PC-9 (cell line): ENCODE measurements around the gene ZBTB22. TPM values are rescaled to one million over a fixed set of nuclear protein-coding genes. Genes with fewer than 3 reads are reported as not detected.
"Not testable (repeated sequence)": the region's sequence is repeated elsewhere in the genome, so short reads cannot be mapped to it uniquely, and the experiment has no call there.

Experiments used
- BruUV-seq: library from RNA; stranded (reverse); fragments of 400-500 nt; replicated peaks from 2 replicates; lab custom pipeline; 2021; lab: Mats Ljungman, UMichigan
- CTCF ChIA-PET: fragments of 300-600 bp; sonication (Branson Sonifier 250); formaldehyde crosslinking; loops from one replicate; lab custom pipeline; 2022; ENCODE audit warnings: antibody characterized with exemption; lab: Charles Lee
- POLR2A ChIA-PET: fragments of 300-600 bp; sonication (Branson Sonifier 250); formaldehyde crosslinking; loops from one replicate; lab custom pipeline; 2022; ENCODE audit warnings: antibody characterized with exemption; ENCODE audit not compliant: unreplicated experiment; lab: Charles Lee
- DNase-seq, 2 experiments: peaks; one replicate each; pipeline versions ENCODE4 v3.0.0 to v3.0.0-alpha.2; 2015 to 2022; ENCODE audit warnings: mixed read lengths in 1 of 2
- H2AFZ ChIP-seq: fragments of 200-600 bp; sonication (generic); 2 replicates; pipeline ENCODE4 v1.8.1; 2017; ENCODE audit warnings: antibody characterized with exemption
- H3F3A ChIP-seq: fragments of 200-600 bp; sonication (generic); 2 replicates; pipeline ENCODE4 v1.8.1; 2017; ENCODE audit warnings: antibody characterized with exemption, mild to moderate bottlenecking, low read depth; ENCODE audit not compliant: insufficient read depth
- H3K27ac ChIP-seq: fragments of 200-600 bp; sonication (generic); 2 replicates; pipeline ENCODE4 v1.6.1; 2016; ENCODE audit warnings: mixed run types
- H3K27me3 ChIP-seq: fragments of 200-600 bp; sonication (generic); 2 replicates; pipeline ENCODE4 v1.6.1; 2016; ENCODE audit warnings: low read depth, mixed run types; ENCODE audit not compliant: insufficient read depth
- H3K36me3 ChIP-seq: fragments of 200-600 bp; sonication (generic); 2 replicates; pipeline ENCODE4 v1.6.1; 2016; ENCODE audit warnings: low read depth, mixed run types
- H3K4me1 ChIP-seq: fragments of 200-600 bp; sonication (generic); replicated peaks from 2 replicates; pipeline ENCODE4 v1.6.1; 2016; ENCODE audit warnings: mixed run types; ENCODE audit not compliant: insufficient read depth
- H3K4me2 ChIP-seq: fragments of 200-600 bp; sonication (generic); 2 replicates; pipeline ENCODE4 v1.6.1; 2017; ENCODE audit warnings: mixed run types
- H3K4me3 ChIP-seq: fragments of 200-600 bp; sonication (generic); 2 replicates; pipeline ENCODE4 v1.6.1; 2016; ENCODE audit warnings: mixed run types
- H3K79me2 ChIP-seq: fragments of 200-600 bp; sonication (generic); 2 replicates; pipeline ENCODE4 v1.6.1; 2017; ENCODE audit warnings: low read depth, mixed run types
- H3K9me2 ChIP-seq: fragments of 200-600 bp; sonication (generic); 2 replicates; pipeline ENCODE4 v1.8.1; 2017; ENCODE audit warnings: mild to moderate bottlenecking; ENCODE audit not compliant: insufficient read depth
- H3K9me3 ChIP-seq: fragments of 200-600 bp; sonication (generic); 2 replicates; pipeline ENCODE4 v1.8.1; 2016; ENCODE audit warnings: low read depth; ENCODE audit not compliant: insufficient read depth
- H4K20me1 ChIP-seq: fragments of 200-600 bp; sonication (generic); 2 replicates; pipeline ENCODE4 v1.8.1; 2017; ENCODE audit not compliant: insufficient read depth
- CTCF ChIP-seq: fragments of 200-600 bp; sonication (generic); conservative IDR thresholded peaks from 2 replicates; pipeline ENCODE4 v1.6.1; 2017; ENCODE audit warnings: mixed run types, antibody characterized with exemption, mild to moderate bottlenecking, moderate library complexity
- EZH2 ChIP-seq: fragments of 200-600 bp; sonication (generic); IDR thresholded peaks from 2 replicates; pipeline ENCODE4 v1.8.0; 2017; ENCODE audit warnings: antibody characterized with exemption, low read depth
- intact Hi-C: fragments of 100-400 bp; cut with micrococcal nuclease; formaldehyde crosslinking; loops from one replicate; pipeline ENCODE4 v1.10.0; 2022; ENCODE audit not compliant: unreplicated experiment
- total RNA-seq: library from RNA; stranded (reverse); gene quantifications from 2 replicates; pipeline ENCODE4 v1.2.3, GENCODE V29; 2021

Gene ZBTB22
- total RNA-seq, 1 experiment from 2014 or later: 20.8 TPM

- peaks cover 4% of the 10 kb centered on the region; the same call in 1 of the 2 replicates for H3F3A ChIP-seq
- no TSS peak for BruUV-seq
- H3K27ac ChIP-seq: no peak overlapping the region
- H3K4me1 ChIP-seq: peaks cover 9% of the 10 kb centered on the region
- POLR2A ChIA-PET: no interaction called here
- intact Hi-C loops: no loop called here
- TF ChIP-seq CTCF (no peak), EZH2 (no peak)
- no peak overlapping the region for H2AFZ ChIP-seq
- no peaks in the 10 kb centered on the region for H3K9me2 ChIP-seq
- CTCF ChIA-PET: no interaction called here
- no peaks in the 10 kb centered on the region for H3K27me3 ChIP-seq
- H4K20me1 ChIP-seq: no peaks in the 10 kb centered on the region
- no peak overlapping the region for H3K4me3 ChIP-seq
- H3K9me3 ChIP-seq: no peaks in the 10 kb centered on the region
- H3K36me3 ChIP-seq: no peaks in the 10 kb centered on the region
- no peaks in the 10 kb centered on the region for H3K79me2 ChIP-seq
- no peak overlapping the region for H3K4me2 ChIP-seq
- DNase-seq: no peak
Measured at GRCh38 chr6:33347816-33348215, 30.3 kb upstream of the ZBTB22 start.

- H3F3A ChIP-seq, H3K9me2 ChIP-seq, H3K4me3 ChIP-seq, DNase-seq, H3K27ac ChIP-seq, H2AFZ ChIP-seq, H3K9me3 ChIP-seq, BruUV-seq, H4K20me1 ChIP-seq, intact Hi-C loops, CTCF ChIA-PET, H3K27me3 ChIP-seq, H3K4me1 ChIP-seq, H3K4me2 ChIP-seq, H3K79me2 ChIP-seq, H3K36me3 ChIP-seq: not testable (repeated sequence)
- POLR2A ChIA-PET: interaction anchor here (0.6 kb wide), 1 partner anchor 54 kb away, joined by 3 read pairs; no protein-coding TSS in a partner anchor
Measured at GRCh38 chr6:33346972-33347371, 29.4 kb upstream of the ZBTB22 start.

- intact Hi-C loops: loop anchor here (1.0 kb wide), 2 partner anchors 65 to 79 kb away; no protein-coding TSS in a partner anchor
- Histone ChIP-seq H2AFZ (no peak overlapping the region), H4K20me1 (no peaks in the 10 kb centered on the region), H3K4me3 (no peak overlapping the region), H3K9me3 (no peaks in the 10 kb centered on the region), H3K79me2 (no peaks in the 10 kb centered on the region), H3K36me3 (no peaks in the 10 kb centered on the region), H3K27ac (peak overlapping the region; percentile 24; the same call in 1 of the 2 replicates), H3K4me1 (peaks cover 9% of the 10 kb centered on the region), H3K9me2 (no peaks in the 10 kb centered on the region), H3K4me2 (peak overlapping the region; percentile 51), H3K27me3 (no peaks in the 10 kb centered on the region), H3F3A (peaks cover 4% of the 10 kb centered on the region; the same call in 1 of the 2 replicates)
- CTCF ChIA-PET: interaction anchor here (0.7 kb wide), 1 partner anchor 447 kb away, joined by 3 read pairs; no protein-coding TSS in a partner anchor
- BruUV-seq: no TSS peak
- POLR2A ChIA-PET: interaction anchor here (0.6 to 0.7 kb wide), 3 partner anchors 30 to 73 kb away, joined by 4 to 9 read pairs (median 8); partner anchors contain the start of genes RPS18 and VPS52
- TF ChIP-seq EZH2 (no peak), CTCF (peak; percentile 80)
- peak; percentile 55 to 84 for DNase-seq
Measured at GRCh38 chr6:33344701-33345697, 27.5 kb upstream of the ZBTB22 start.
